MCF 10A (cell line): ENCODE data around the gene PFKP. TPM values are rescaled to one million over a fixed set of nuclear protein-coding genes. Genes with fewer than 3 reads are reported as not detected.

ENCODE experiments used
- BruUV-seq: library from RNA; stranded (reverse); fragments of 400-500 nt; replicated peaks from 2 replicates; lab custom pipeline; 2021; lab: Mats Ljungman, UMichigan
- CTCF ChIA-PET: fragments of 300-600 bp; sonication (Branson Sonifier 250); formaldehyde crosslinking; extraction: SDS; loops from one replicate; lab custom pipeline; 2021; ENCODE audit warnings: antibody characterized with exemption, inconsistent platforms; lab: Yijun Ruan, JAX
- POLR2A ChIA-PET: fragments of 300-600, 350-650 bp; sonication (Branson Sonifier 250); formaldehyde crosslinking; extraction: SDS; loops from one replicate; lab custom pipeline; 2020; ENCODE audit warnings: antibody characterized with exemption, inconsistent platforms; lab: Yijun Ruan, JAX
- DNase-seq: peaks from one replicate; pipeline ENCODE4 v3.0.0-alpha.2; 2018; ENCODE audit not compliant: unreplicated experiment
- H3K27ac Mint-ChIP-seq: one replicate; pipeline ENCODE4 v1.8.0; 2022; ENCODE audit warnings: mild to moderate bottlenecking, low read depth, mixed read lengths; ENCODE audit not compliant: unreplicated experiment
- H3K27me3 Mint-ChIP-seq: one replicate; pipeline ENCODE4 v1.8.0; 2022; ENCODE audit warnings: mixed read lengths; ENCODE audit not compliant: insufficient read depth, unreplicated experiment
- H3K36me3 Mint-ChIP-seq: one replicate; pipeline ENCODE4 v1.8.0; 2022; ENCODE audit warnings: mild to moderate bottlenecking, moderate library complexity, mixed read lengths; ENCODE audit not compliant: insufficient read depth, unreplicated experiment
- H3K4me1 Mint-ChIP-seq: one replicate; pipeline ENCODE4 v1.8.0; 2022; ENCODE audit warnings: mixed read lengths; ENCODE audit not compliant: insufficient read depth, unreplicated experiment
- H3K4me3 Mint-ChIP-seq: one replicate; pipeline ENCODE4 v1.8.0; 2022; ENCODE audit warnings: mild to moderate bottlenecking, moderate library complexity, mixed read lengths; ENCODE audit not compliant: unreplicated experiment
- H3K9me3 Mint-ChIP-seq: one replicate; pipeline ENCODE4 v1.8.0; 2022; ENCODE audit warnings: mixed read lengths; ENCODE audit not compliant: unreplicated experiment
- intact Hi-C: fragments of 100-400 bp; cut with micrococcal nuclease; formaldehyde crosslinking; loops from 2 replicates; pipeline ENCODE4 v1.14.1; 2022
- total RNA-seq: library from RNA; stranded (reverse); gene quantifications from 2 replicates; pipeline ENCODE4 v1.2.3, GENCODE V29; 2022
- TF ChIP-seq, protein P1 (sequence below): fragments of 200-600 bp; IDR thresholded peaks from one replicate; pipeline ENCODE4 v1.8.0; 2022; ENCODE audit warnings: antibody characterized with exemption, mild to moderate bottlenecking; ENCODE audit not compliant: unreplicated experiment

PFKP gene
- total RNA-seq, 1 experiment from 2014 or later: 186 TPM

DNA sequence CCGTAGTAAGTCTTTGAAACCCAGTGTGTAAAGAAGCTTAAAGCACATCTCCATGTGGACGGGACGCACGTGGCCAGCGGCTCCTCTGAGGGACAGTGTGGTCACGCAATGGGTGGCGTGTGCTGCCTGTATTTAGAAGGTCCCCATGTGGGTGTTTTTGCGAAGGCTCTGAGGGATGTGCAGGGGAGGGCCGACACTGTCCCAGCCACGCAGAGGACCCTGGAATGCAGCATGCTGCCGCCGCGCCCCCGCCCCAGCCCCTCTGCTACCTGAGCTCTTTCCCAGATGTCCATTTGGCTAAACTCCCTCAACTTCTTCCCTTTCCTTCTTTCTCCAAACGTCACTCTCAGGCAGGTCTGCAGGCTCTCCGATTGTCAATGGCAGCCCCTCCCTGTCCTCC, 8.8 kb downstream of the PFKP start:
- no peak for DNase-seq
- Mint-ChIP-seq H3K4me3 (no peak overlapping the region), H3K9me3 (no peaks in the 10 kb centered on the region), H3K27ac (no peak overlapping the region), H3K27me3 (no peaks in the 10 kb centered on the region), H3K36me3 (peaks cover 46% of the 10 kb centered on the region), H3K4me1 (peaks cover 23% of the 10 kb centered on the region)
- ChIA-PET POLR2A (interaction anchor here (1.0 to 1.8 kb wide), 3 partner anchors 8 to 24 kb away, joined by 3 to 5 read pairs (median 4); no protein-coding TSS in a partner anchor), CTCF (no interaction called here)
- intact Hi-C loops: no loop called here
- no TSS peak for BruUV-seq
- TF ChIP-seq, protein P1, sequence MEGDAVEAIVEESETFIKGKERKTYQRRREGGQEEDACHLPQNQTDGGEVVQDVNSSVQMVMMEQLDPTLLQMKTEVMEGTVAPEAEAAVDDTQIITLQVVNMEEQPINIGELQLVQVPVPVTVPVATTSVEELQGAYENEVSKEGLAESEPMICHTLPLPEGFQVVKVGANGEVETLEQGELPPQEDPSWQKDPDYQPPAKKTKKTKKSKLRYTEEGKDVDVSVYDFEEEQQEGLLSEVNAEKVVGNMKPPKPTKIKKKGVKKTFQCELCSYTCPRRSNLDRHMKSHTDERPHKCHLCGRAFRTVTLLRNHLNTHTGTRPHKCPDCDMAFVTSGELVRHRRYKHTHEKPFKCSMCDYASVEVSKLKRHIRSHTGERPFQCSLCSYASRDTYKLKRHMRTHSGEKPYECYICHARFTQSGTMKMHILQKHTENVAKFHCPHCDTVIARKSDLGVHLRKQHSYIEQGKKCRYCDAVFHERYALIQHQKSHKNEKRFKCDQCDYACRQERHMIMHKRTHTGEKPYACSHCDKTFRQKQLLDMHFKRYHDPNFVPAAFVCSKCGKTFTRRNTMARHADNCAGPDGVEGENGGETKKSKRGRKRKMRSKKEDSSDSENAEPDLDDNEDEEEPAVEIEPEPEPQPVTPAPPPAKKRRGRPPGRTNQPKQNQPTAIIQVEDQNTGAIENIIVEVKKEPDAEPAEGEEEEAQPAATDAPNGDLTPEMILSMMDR: no peak

DNA sequence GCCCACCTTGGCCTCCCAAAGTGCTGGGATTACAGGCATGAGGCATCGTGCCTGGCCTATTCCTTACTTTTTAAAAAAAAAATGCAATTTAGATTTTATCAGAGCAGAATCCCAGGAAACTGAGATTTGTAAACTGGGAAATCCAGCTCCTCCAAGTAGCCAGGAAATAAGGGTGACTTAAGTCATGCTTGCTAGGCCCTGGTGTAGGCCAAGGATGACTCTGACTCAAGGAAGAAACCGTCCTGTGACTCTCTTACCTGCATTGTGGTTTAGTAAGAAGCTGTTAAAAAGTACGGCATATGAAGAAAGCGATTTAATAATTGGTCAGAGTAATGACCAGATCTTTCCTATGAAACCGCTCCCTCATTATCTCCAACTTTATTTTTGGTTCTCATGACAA, 10.2 kb downstream of the PFKP start:
- Mint-ChIP-seq H3K27ac (no peak overlapping the region), H3K4me3 (no peak overlapping the region), H3K27me3 (no peaks in the 10 kb centered on the region), H3K9me3 (no peaks in the 10 kb centered on the region), H3K36me3 (peaks cover 46% of the 10 kb centered on the region), H3K4me1 (peaks cover 18% of the 10 kb centered on the region)
- BruUV-seq: no TSS peak
- intact Hi-C loops: no loop called here
- no peak for DNase-seq
- TF ChIP-seq, protein P1: no peak
- POLR2A ChIA-PET: interaction anchor here (0.8 to 2.1 kb wide), 5 partner anchors 10 to 22 kb away, joined by 3 to 11 read pairs (median 4); no protein-coding TSS in a partner anchor
- CTCF ChIA-PET: no interaction called here

DNA sequence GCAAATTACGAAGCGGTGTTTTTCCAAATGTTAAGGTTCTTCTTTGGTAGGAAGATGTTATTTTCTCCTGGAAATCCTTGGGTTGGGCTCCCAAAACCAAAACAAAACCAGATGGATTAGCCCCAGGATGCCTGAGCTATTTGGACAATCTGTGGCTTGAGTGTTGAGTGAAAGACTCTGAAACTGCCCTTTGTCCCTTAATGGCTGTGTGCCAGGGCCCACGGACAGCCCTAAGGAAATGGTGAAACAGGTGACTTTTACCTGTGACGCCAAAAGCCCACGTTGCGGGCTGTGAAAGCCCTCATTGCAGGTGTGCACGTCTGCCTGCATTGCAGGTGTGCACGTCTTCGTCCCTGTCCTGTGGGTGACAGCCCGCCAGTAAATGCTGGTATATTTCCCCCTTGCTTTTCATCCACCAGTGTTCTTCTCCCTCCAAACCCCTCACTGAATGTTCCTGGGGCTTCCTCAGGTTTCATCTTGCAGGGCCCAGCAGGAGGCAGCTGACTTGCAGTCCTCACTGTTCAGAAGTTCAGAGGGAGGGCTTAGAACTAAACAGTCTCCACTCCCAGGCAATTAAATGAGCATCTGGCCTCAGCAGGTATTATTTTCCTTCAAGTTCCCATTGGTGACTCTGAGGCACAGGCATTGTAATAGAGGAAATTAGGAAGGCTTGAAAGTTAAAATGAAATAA, 10.7 kb downstream of the PFKP start:
- DNase-seq: no peak
- H3K27me3 Mint-ChIP-seq: no peaks in the 10 kb centered on the region
- H3K36me3 Mint-ChIP-seq: peaks cover 40% of the 10 kb centered on the region
- TF ChIP-seq, protein P1: no peak
- H3K27ac Mint-ChIP-seq: no peak overlapping the region
- H3K9me3 Mint-ChIP-seq: no peaks in the 10 kb centered on the region
- no peak overlapping the region for H3K4me3 Mint-ChIP-seq
- intact Hi-C loops: no loop called here
- no TSS peak for BruUV-seq
- peaks cover 14% of the 10 kb centered on the region for H3K4me1 Mint-ChIP-seq
- CTCF ChIA-PET: interaction anchor here (0.5 to 0.6 kb wide), 2 partner anchors 42 to 241 kb away, joined by 3 read pairs; no protein-coding TSS in a partner anchor
- POLR2A ChIA-PET: interaction anchor here (0.8 to 2.1 kb wide), 4 partner anchors 13 to 22 kb away, joined by 3 to 11 read pairs (median 4); no protein-coding TSS in a partner anchor

DNA sequence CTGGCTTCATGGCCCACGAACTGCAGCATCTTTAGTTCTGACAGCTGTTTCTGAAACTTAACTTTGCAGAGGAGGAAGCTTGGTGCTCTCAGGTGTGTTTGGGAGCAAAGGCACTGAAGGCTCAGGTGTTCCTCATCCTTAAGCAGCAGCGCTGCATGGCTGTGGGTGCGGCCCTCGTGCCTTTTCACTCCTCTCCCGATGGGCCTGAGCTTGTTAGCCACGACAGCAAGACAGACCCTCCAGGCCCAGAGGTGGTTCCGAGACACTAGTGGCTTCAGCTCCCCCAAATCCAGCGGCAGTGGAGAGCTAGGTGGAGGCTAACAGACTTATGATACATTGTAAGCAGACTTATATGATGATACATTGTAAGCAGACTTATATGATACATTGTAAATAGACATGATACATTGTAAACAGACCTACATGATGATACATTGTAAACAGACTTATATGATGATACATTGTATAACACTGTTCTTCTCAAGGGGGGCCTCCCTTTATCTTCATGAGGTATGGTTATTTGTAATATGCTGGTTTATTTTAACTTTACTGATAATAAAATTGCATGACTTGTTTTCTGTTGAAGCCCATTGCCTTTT, 14.1 kb downstream of the PFKP start:
- ChIA-PET POLR2A (interaction anchor here (1.9 to 2.0 kb wide), 2 partner anchors 10 to 14 kb away, joined by 8 to 11 read pairs; no protein-coding TSS in a partner anchor), CTCF (interaction anchor here (0.9 kb wide), 1 partner anchor 11 kb away, joined by 5 read pairs; no protein-coding TSS in a partner anchor)
- no peak for DNase-seq
- Mint-ChIP-seq H3K27me3 (no peaks in the 10 kb centered on the region), H3K9me3 (no peaks in the 10 kb centered on the region), H3K36me3 (peaks cover 35% of the 10 kb centered on the region), H3K4me3 (no peak overlapping the region), H3K4me1 (peaks cover 6% of the 10 kb centered on the region), H3K27ac (no peak overlapping the region)
- no TSS peak for BruUV-seq
- TF ChIP-seq, protein P1: no peak
- intact Hi-C loops: no loop called here
